ENCODE measurements around the gene CFAP90. TPM values are rescaled to one million over a fixed set of nuclear protein-coding genes. Genes with fewer than 3 reads are reported as not detected.
A peak's percentile ranks its signal among the peaks of the same experiment; 100 is the strongest.

Gene CFAP90
- total RNA-seq, 6 donors from 2014 or later, result 0.54 to 11.3 (median 6.0) TPM

- WGBS, 2 donors, result 89 to 94% methylated on average over 9 of the region's 9 CpGs
- no peak overlapping the region for H3K27ac ChIP-seq
- H3K36me3 ChIP-seq, result peaks cover 26 to 82% (median 45%) of the 10 kb centered on the region in 4 donors
- no peak for TF ChIP-seq CTCF (IDR thresholded peaks at IDR 0.05)
- no peak for TF ChIP-seq POLR2AphosphoS5 (IDR thresholded peaks at IDR 0.05)
- TF ChIP-seq EP300 (IDR thresholded peaks at IDR 0.05), result no peak
- no peak for TF ChIP-seq POLR2A (IDR thresholded peaks at IDR 0.05)
- no peak for ATAC-seq (ENCODE audit: low FRiP score in 2 of 2)
- no peaks in the 10 kb centered on the region for H3K9me3 ChIP-seq
- no peaks in the 10 kb centered on the region for H3K27me3 ChIP-seq
- H3K4me1 ChIP-seq, result peaks cover 0 to 22% (median 7%) of the 10 kb centered on the region in 4 donors
- DNase-seq, result no peak
- no peak overlapping the region for H3K4me3 ChIP-seq
Measured at GRCh38 chr5:7888901-7889300, 38.0 kb upstream of the CFAP90 start.

GRCh38 chr5:7886849-7887475 lies 36.0 kb upstream of the CFAP90 start:
- Histone ChIP-seq H3K4me3 (no peak overlapping the region), H3K27ac (no peak overlapping the region), H3K9me3 (no peaks in the 10 kb centered on the region), H3K36me3 (peaks cover 12 to 76% (median 37%) of the 10 kb centered on the region in 4 donors), H3K27me3 (no peaks in the 10 kb centered on the region), H3K4me1 (peaks cover 0 to 31% (median 14%) of the 10 kb centered on the region in 4 donors)
- WGBS, 2 donors, result 64 to 66% methylated on average over 7 of the region's 7 CpGs
- peak in 1 of 2 donors; percentile 34 for ATAC-seq (ENCODE audit: low FRiP score in 2 of 2)
- TF ChIP-seq CTCF (IDR thresholded peaks at IDR 0.05) (peak in 4 of 6 experiments; percentile 22 to 60 (median 45)), EP300 (IDR thresholded peaks at IDR 0.05) (no peak)
- DNase-seq, result no peak

- Histone ChIP-seq H3K9me3 (no peaks in the 10 kb centered on the region), H3K27me3 (no peaks in the 10 kb centered on the region), H3K36me3 (peaks cover 10 to 81% (median 38%) of the 10 kb centered on the region in 4 donors), H3K4me3 (no peak overlapping the region), H3K4me1 (peaks cover 4 to 45% (median 18%) of the 10 kb centered on the region in 4 donors), H3K27ac (peak overlapping the region in 2 of 4 donors; percentile 69 to 80)
- ATAC-seq (ENCODE audit: low FRiP score in 2 of 2) (peak; percentile 62 to 67), DNase-seq (peak in 1 of 2 donors; percentile 68)
- TF ChIP-seq CTCF (IDR thresholded peaks at IDR 0.05), result no peak
- no peak for TF ChIP-seq POLR2AphosphoS5 (IDR thresholded peaks at IDR 0.05)
- peak in 1 of 4 donors; percentile 42 for TF ChIP-seq EP300 (IDR thresholded peaks at IDR 0.05)
- TF ChIP-seq POLR2A (IDR thresholded peaks at IDR 0.05), result peak in 1 of 4 donors; percentile 18
- 59 to 63% methylated on average over 5 of the region's 5 CpGs for WGBS, 2 donors
Measured at GRCh38 chr5:7884491-7885267, 33.7 kb upstream of the CFAP90 start.

GRCh38 chr5:7882926-7883325 lies 32.0 kb upstream of the CFAP90 start:
- TF ChIP-seq CTCF (IDR thresholded peaks at IDR 0.05) (peak in 2 of 6 experiments; percentile 7 to 10), EP300 (IDR thresholded peaks at IDR 0.05) (peak in 1 of 4 donors; percentile 66), POLR2A (IDR thresholded peaks at IDR 0.05) (peak in 1 of 4 donors; percentile 12), POLR2AphosphoS5 (IDR thresholded peaks at IDR 0.05) (no peak)
- Histone ChIP-seq H3K27me3 (no peaks in the 10 kb centered on the region), H3K27ac (peak overlapping the region in 3 of 4 donors; percentile 51 to 80 (median 69)), H3K9me3 (no peaks in the 10 kb centered on the region), H3K36me3 (peaks cover 5 to 81% (median 34%) of the 10 kb centered on the region in 4 donors), H3K4me3 (no peak overlapping the region), H3K4me1 (peaks cover 18 to 60% (median 24%) of the 10 kb centered on the region in 4 donors)
- 49 to 67% methylated on average over 4 of the region's 4 CpGs for WGBS, 2 donors
- no peak for DNase-seq
- no peak for ATAC-seq (ENCODE audit: low FRiP score in 2 of 2)
